Esophagus squamous epithelium (tissue), 5 donors: ENCODE measurements around the gene CIDEB. TPM values are rescaled to one million over a fixed set of nuclear protein-coding genes. Genes with fewer than 3 reads are reported as not detected.
A peak's percentile ranks its signal among the peaks of the same experiment; 100 is the strongest.

Experiments used
- DNase-seq: peaks from one replicate; lab custom pipeline; 2025; lab: John Stamatoyannopoulos, UW
- H3K27ac ChIP-seq, 4 donors: fragments of 200-600 bp; sonication (generic); one replicate each; pipeline ENCODE4 v1.5.1; 2016 to 2019; ENCODE audit warnings: mild to moderate bottlenecking in 1 of 4
- H3K27me3 ChIP-seq, 4 donors: fragments of 200-600 bp; sonication (generic); 1 replicate in 3 of 4; 2 replicates in 1 of 4; pipeline versions ENCODE4 v1.5.1 to v1.6.0; 2017 to 2021; ENCODE audit warnings: antibody characterized with exemption in 1 of 4
- H3K36me3 ChIP-seq, 3 donors: fragments of 200-600 bp; sonication (generic); one replicate each; pipeline ENCODE4 v1.5.1; 2016 to 2019
- H3K4me1 ChIP-seq, 3 donors: fragments of 200-600 bp; sonication (generic); one replicate each; pipeline ENCODE4 v1.5.1; 2017 to 2019
- H3K4me3 ChIP-seq, 4 donors: fragments of 200-600 bp; sonication (generic); 1 replicate in 3 of 4; 2 replicates in 1 of 4; pipeline ENCODE4 v1.5.1; 2016 to 2019; ENCODE audit warnings: mild to moderate bottlenecking in 2 of 4, moderate library complexity in 1 of 4
- H3K9me3 ChIP-seq, 3 donors: fragments of 200-600 bp; sonication (generic); one replicate each; pipeline ENCODE4 v1.5.1; 2016 to 2019
- POLR2A ChIP-seq, 4 donors: fragments of 450-650 bp; IDR thresholded peaks; one replicate each; pipeline ENCODE4 v1.6.1; 2017; ENCODE audit warnings: antibody characterized with exemption in 4 of 4, mild to moderate bottlenecking in 4 of 4, moderate library complexity in 3 of 4
- WGBS, 2 donors: methylation state at CpG; one replicate each; pipeline ENCODE4 v1.1.5; 2018; 5-methylcytosine and 5-hydroxymethylcytosine counted together
- intact Hi-C: fragments of 100-400 bp; cut with DNase I; formaldehyde crosslinking; loops from one replicate; pipeline ENCODE4 v1.15.0; 2022
- total RNA-seq, 4 donors: library from RNA; depleted of rRNA; stranded (reverse); fragments of >200 nt; gene quantifications; one replicate each; pipeline ENCODE4 v1.1.0, GENCODE V29; 2016
- TF ChIP-seq, protein P1 (sequence below), 6 experiments: fragments of 450-650 bp in 4 of 6; fragments of 200-600 bp in 2 of 6; sonication (generic) in 2 of 6; IDR thresholded peaks; one replicate each; pipeline ENCODE4 v1.5.1; 2016 to 2019; ENCODE audit warnings: antibody characterized with exemption in 6 of 6, mild to moderate bottlenecking in 4 of 6, moderate library complexity in 4 of 6
- donor health status: DM: yes; HTN: yes; CAD: no.

The CIDEB gene
- total RNA-seq, 4 donors from 2014 or later = 18.3 to 41.4 (median 30.4) TPM

DNA sequence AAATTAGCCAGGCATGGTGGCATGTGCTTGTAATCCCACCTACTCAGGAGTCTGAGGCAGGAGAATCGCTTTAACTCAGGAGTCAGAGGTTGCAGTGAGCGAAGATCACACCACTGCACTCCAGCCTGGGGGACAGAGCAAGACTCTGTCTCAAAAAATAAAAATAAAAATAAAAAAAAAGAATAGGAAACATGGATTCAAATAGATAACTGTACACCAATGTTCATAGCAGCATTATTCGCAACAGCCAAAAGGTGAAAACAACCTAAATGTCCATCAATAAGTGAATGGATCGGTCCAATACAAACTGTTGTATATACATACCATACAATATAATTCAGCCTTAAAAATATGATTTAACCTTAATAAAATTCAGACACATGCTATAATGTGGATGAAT lies 35.1 kb upstream of the CIDEB start:
- peaks cover 0 to 15% (median 0%) of the 10 kb centered on the region in 4 donors for H3K27me3 ChIP-seq
- no peak overlapping the region for H3K4me3 ChIP-seq
- no peak for DNase-seq
- H3K27ac ChIP-seq = no peak overlapping the region
- H3K9me3 ChIP-seq = no peaks in the 10 kb centered on the region
- TF ChIP-seq POLR2A (IDR thresholded peaks at IDR 0.05) = no peak
- TF ChIP-seq, protein P1, sequence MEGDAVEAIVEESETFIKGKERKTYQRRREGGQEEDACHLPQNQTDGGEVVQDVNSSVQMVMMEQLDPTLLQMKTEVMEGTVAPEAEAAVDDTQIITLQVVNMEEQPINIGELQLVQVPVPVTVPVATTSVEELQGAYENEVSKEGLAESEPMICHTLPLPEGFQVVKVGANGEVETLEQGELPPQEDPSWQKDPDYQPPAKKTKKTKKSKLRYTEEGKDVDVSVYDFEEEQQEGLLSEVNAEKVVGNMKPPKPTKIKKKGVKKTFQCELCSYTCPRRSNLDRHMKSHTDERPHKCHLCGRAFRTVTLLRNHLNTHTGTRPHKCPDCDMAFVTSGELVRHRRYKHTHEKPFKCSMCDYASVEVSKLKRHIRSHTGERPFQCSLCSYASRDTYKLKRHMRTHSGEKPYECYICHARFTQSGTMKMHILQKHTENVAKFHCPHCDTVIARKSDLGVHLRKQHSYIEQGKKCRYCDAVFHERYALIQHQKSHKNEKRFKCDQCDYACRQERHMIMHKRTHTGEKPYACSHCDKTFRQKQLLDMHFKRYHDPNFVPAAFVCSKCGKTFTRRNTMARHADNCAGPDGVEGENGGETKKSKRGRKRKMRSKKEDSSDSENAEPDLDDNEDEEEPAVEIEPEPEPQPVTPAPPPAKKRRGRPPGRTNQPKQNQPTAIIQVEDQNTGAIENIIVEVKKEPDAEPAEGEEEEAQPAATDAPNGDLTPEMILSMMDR (IDR thresholded peaks at IDR 0.05) = no peak
- H3K36me3 ChIP-seq = peaks cover 0 to 8% (median 0%) of the 10 kb centered on the region in 3 donors
- 74 to 98% methylated on average over 4 of the region's 4 CpGs for WGBS, 2 donors
- H3K4me1 ChIP-seq = peaks cover 8 to 37% (median 18%) of the 10 kb centered on the region in 3 donors
- intact Hi-C loops = no loop called here

DNA sequence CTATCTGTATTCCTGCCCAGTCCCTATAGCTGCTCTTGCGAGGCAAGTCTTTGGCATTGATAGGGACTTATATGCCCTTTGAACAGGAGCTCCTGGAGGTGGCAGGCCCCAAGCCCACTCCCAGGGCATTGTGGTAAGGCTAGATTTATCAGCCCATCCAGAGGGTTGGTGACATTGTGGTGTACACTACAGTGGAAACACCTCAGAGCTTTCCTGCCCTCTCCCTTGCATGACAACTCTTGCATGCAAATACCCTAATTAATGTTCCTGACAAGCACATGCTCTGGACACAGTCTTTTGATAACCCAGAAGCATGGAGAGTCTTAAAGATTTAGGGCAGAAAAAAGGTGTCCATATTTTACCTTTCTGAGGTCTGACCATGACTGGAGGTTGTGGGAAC lies 32.8 kb upstream of the CIDEB start:
- H3K36me3 ChIP-seq = peaks cover 0 to 30% (median 0%) of the 10 kb centered on the region in 3 donors
- peak overlapping the region in 1 of 4 donors; percentile 78 for H3K27ac ChIP-seq
- no peak for DNase-seq
- H3K4me1 ChIP-seq = peaks cover 8 to 46% (median 13%) of the 10 kb centered on the region in 3 donors
- no peak overlapping the region for H3K4me3 ChIP-seq
- intact Hi-C loops = no loop called here
- peaks cover 0 to 12% (median 0%) of the 10 kb centered on the region in 4 donors for H3K27me3 ChIP-seq
- H3K9me3 ChIP-seq = no peaks in the 10 kb centered on the region
- TF ChIP-seq POLR2A (IDR thresholded peaks at IDR 0.05) = no peak
- TF ChIP-seq, protein P1 (IDR thresholded peaks at IDR 0.05) = no peak
- no CpG with 5 or more reads among the region's 1 CpG for WGBS, 2 donors

DNA sequence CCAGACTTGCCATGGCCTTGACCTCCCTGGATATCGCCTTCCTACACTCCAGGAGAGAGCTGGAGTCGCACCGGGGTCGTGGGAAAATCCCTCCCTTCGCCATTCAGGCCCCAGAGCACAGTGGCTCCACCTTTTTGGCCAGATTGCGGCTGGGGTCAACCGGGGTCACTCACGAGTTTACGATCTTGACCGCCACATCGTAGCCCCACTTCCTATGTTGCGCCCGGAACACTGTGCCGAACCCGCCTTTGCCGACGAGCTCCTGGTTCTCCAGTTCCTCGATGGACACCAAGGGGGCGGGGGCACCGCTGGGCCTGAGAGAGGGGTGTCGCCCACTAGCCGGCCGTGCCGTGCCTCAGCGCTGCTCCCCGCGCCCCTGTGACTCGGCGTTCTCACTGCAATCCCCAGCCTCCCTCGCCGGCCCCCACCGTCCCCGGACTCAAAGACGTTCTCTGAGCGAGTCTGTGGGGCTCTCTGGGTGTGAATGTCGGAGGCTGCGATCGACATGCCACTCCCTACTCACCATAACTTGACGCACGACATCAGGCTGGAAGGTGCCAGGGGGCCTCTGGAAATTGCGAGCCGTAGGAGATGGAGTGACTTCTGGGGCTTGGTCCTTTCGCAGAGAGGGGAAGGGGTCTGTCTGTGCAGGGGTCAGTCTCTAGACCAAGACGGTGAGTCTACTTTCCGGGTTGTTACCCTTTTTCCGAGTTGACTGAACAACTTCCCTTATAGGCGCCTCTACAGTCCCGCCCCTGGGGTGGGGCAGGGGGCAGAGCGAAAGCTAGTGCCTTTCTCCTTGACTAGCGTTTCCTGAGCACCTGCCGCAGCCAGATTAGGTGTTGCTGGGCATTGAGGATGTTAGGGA lies 31.7 kb upstream of the CIDEB start, which contains the start of gene RIPK3:
RIPK3 (minus strand) TSS at position 708 of the 868 bp plus-strand sequence; CDS start at position 543, 165 bp downstream.
- DNase-seq = no peak
- H3K4me3 ChIP-seq = peak within 1 kb of the TSS; percentile 42 to 73 (median 54)
- peak within 1 kb of the TSS; percentile 67 to 78 (median 72) for H3K27ac ChIP-seq
- TF ChIP-seq POLR2A (IDR thresholded peaks at IDR 0.05) = peak in 1 of 4 donors; percentile 47
- TF ChIP-seq, protein P1 (IDR thresholded peaks at IDR 0.05) = no peak
- peaks cover 0 to 17% (median 2%) of the 10 kb centered on the region in 4 donors for H3K27me3 ChIP-seq
- peaks cover 0 to 30% (median 0%) of the 10 kb centered on the region in 3 donors for H3K36me3 ChIP-seq
- 15 to 18% methylated on average over 12 to 31 of the region's 51 CpGs for WGBS, 2 donors
- peaks cover 15 to 57% (median 19%) of the 10 kb centered on the region in 3 donors for H3K4me1 ChIP-seq
- intact Hi-C loops = no loop called here
- H3K9me3 ChIP-seq = no peaks in the 10 kb centered on the region

DNA sequence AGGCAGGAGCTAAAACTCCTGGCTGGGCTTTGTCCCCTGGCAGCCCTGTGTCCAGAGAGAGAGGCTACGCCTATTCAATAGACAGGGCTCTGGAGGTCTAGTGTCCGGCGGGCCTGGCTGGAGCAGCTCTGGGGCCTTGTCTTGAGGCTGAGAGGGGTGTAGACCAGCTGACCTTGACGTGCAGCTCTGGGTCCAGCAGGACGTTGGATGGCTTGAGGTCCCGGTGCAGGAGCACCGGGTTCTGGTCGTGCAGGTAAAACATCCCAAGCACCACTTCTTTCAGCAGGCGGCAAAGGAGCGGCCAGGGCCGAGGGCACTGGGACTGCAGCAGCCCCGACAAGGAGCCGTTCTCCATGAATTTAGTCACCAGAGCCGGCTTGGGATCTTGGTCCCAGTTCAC lies 31.1 kb upstream of the CIDEB start:
- 74 to 82% methylated on average over 7 of the region's 14 CpGs for WGBS, 2 donors
- no peak for DNase-seq
- H3K27me3 ChIP-seq = peaks cover 0 to 23% (median 5%) of the 10 kb centered on the region in 4 donors
- intact Hi-C loops = no loop called here
- no peaks in the 10 kb centered on the region for H3K9me3 ChIP-seq
- H3K27ac ChIP-seq = peak overlapping the region in 2 of 4 donors; percentile 67 to 78
- H3K36me3 ChIP-seq = peaks cover 0 to 30% (median 0%) of the 10 kb centered on the region in 3 donors
- no peak for TF ChIP-seq POLR2A (IDR thresholded peaks at IDR 0.05)
- TF ChIP-seq, protein P1 (IDR thresholded peaks at IDR 0.05) = no peak
- peak overlapping the region; percentile 42 to 73 (median 54) for H3K4me3 ChIP-seq
- peaks cover 22 to 64% (median 26%) of the 10 kb centered on the region in 3 donors for H3K4me1 ChIP-seq

DNA sequence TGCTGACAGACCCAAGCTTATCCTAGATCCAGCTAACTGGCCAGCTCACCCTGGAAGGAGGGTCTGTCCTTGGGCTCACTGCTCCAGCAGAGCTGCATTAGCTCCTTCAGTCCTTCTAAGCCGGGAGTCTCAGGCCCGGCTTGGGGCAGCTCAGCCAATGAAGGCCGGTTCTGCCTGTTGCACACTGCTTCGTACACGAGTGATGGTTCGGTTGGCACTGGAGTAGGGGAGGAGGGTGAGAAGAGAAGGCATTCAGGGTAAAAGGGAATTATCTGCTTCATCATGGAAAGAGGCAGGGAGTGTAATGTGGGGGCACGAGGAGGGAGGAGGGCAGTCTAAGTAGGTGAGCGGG lies 30.0 kb upstream of the CIDEB start:
- H3K27me3 ChIP-seq = peaks cover 0 to 33% (median 6%) of the 10 kb centered on the region in 4 donors
- peaks cover 30 to 74% (median 36%) of the 10 kb centered on the region in 3 donors for H3K4me1 ChIP-seq
- H3K4me3 ChIP-seq = no peak overlapping the region
- intact Hi-C loops = no loop called here
- DNase-seq = no peak
- WGBS, 2 donors = 77 to 95% methylated on average over 2 to 3 of the region's 8 CpGs
- H3K27ac ChIP-seq = no peak overlapping the region
- TF ChIP-seq, protein P1 (IDR thresholded peaks at IDR 0.05) = no peak
- no peak for TF ChIP-seq POLR2A (IDR thresholded peaks at IDR 0.05)
- peaks cover 0 to 30% (median 0%) of the 10 kb centered on the region in 3 donors for H3K36me3 ChIP-seq
- H3K9me3 ChIP-seq = no peaks in the 10 kb centered on the region
